Adrenal gland (tissue), 12 donors: Measurements from ENCODE around the gene SPATA2L. TPM values are rescaled to one million over a fixed set of nuclear protein-coding genes. Genes with fewer than 3 reads are reported as not detected.

Experiments used
- DNase-seq, 7 donors: peaks; one replicate each; pipeline ENCODE4 v3.0.0-alpha.2; 2019 to 2020
- H3K27ac ChIP-seq, 5 donors: fragments of 200-600 bp; sonication (generic) in 4 of 5; 1 replicate in 3 of 5; 2 replicates in 2 of 5; pipeline versions ENCODE4 v1.5.1 to v1.8.0; 2016 to 2020; ENCODE audit warnings: mild to moderate bottlenecking in 1 of 5
- H3K27me3 ChIP-seq: fragments of 200-600 bp; 2 replicates; pipeline ENCODE4 v1.8.0; 2021
- H3K36me3 ChIP-seq, 2 donors: fragments of 200-600 bp; replicated peaks in 1 of 2; 1 replicate in 1 of 2; 2 replicates in 1 of 2; pipeline versions ENCODE4 v1.5.1 to v1.8.0; 2018 to 2022
- H3K4me1 ChIP-seq, 2 donors: fragments of 200-600 bp; replicated peaks in 1 of 2; 1 replicate in 1 of 2; 2 replicates in 1 of 2; pipeline versions ENCODE4 v1.5.1 to v1.8.0; 2018 to 2021
- H3K4me3 ChIP-seq, 4 donors: fragments of 200-600 bp; sonication (generic) in 3 of 4; one replicate each; pipeline ENCODE4 v1.5.1; 2016 to 2018
- H3K9me3 ChIP-seq, 3 donors: fragments of 200-600 bp; sonication (generic) in 1 of 3; replicated peaks in 1 of 3; 1 replicate in 2 of 3; 2 replicates in 1 of 3; pipeline versions ENCODE4 v1.5.1 to v1.8.0; 2016 to 2021
- CTCF ChIP-seq, 6 experiments: fragments of 450-650 bp in 4 of 6; fragments of 200-600 bp in 2 of 6; sonication (generic) in 1 of 6; IDR thresholded peaks; 1 replicate in 5 of 6; 2 replicates in 1 of 6; pipeline versions ENCODE4 v1.5.1 to v1.8.0; 2016 to 2021; ENCODE audit warnings: antibody characterized with exemption in 6 of 6, mild to moderate bottlenecking in 2 of 6, moderate library complexity in 1 of 6
- POLR2A ChIP-seq, 2 donors: fragments of 450-650 bp; IDR thresholded peaks; one replicate each; pipeline ENCODE4 v1.6.1; 2017; ENCODE audit warnings: antibody characterized with exemption in 2 of 2, mild to moderate bottlenecking in 2 of 2, moderate library complexity in 1 of 2
- WGBS, 4 donors: extraction: QIAGEN DNeasy Blood & Tissue Kit in 2 of 4; methylation state at CpG; one replicate each; pipeline versions ENCODE4 v1.1.5 to v1.1.7; 2013 to 2017; 5-methylcytosine and 5-hydroxymethylcytosine counted together
- intact Hi-C, 2 donors: fragments of 100-400 bp; cut with DNase I; formaldehyde crosslinking; loops; one replicate each; pipeline versions ENCODE4 v1.14.1 to v1.15.0; 2022 to 2023
- polyA plus RNA-seq, 3 donors: library from polyadenylated mRNA; stranded (reverse); fragments of 200-250 nt in 2 of 3; fragments of 350-450 nt in 1 of 3; fragmentation: Illumina TruSeq in 1 of 3; extraction: RNeasy Lipid Tissue Mini Kit (QIAGEN cat#74804) in 1 of 3; gene quantifications; one replicate each; pipeline ENCODE4 v1.2.3, GENCODE V29; 2013 to 2014
- total RNA-seq, 9 donors: library from RNA; depleted of rRNA in 4 of 9; stranded (reverse); fragments of >200 nt in 4 of 9; fragments of 120-200 nt in 1 of 9; fragmentation: NEBNext Ultra II Directional in 1 of 9; extraction: Animal tissue kit (Norgen Biotek cat#: 25700) in 1 of 9; gene quantifications; one replicate each; pipeline versions ENCODE4 v1.1.0 to v1.2.4, GENCODE V29; 2013 to 2023
- donor health status: healthy with polysubstance abuse.
- donor health status: Bipolar disorder and iron deficiency.
- donor health status: DM: yes; HTN: yes; CAD: no.
- donor health status: DM: no; HTN: no; CAD: no.
- donor health status: DM: no; HTN: no; CAD: no.
- donor health status: DM: yes; HTN: yes; CAD: no.

SPATA2L gene
- total and polyA plus RNA-seq, 12 donors = 0.20 to 29.4 (median 11.2) TPM

- intact Hi-C loops = no loop called here
- H3K27ac ChIP-seq = no peak overlapping the region
- WGBS, 4 donors = 90 to 98% (median 94%) methylated on average over 9 of the region's 9 CpGs
- no peak for TF ChIP-seq CTCF (IDR thresholded peaks at IDR 0.05)
- no peak for TF ChIP-seq POLR2A (IDR thresholded peaks at IDR 0.05)
- H3K9me3 ChIP-seq = no peaks in the 10 kb centered on the region
- no peaks in the 10 kb centered on the region for H3K27me3 ChIP-seq
- no peak for DNase-seq
- peaks cover 0 to 89% of the 10 kb centered on the region in 2 donors for H3K36me3 ChIP-seq
- no peaks in the 10 kb centered on the region for H3K4me1 ChIP-seq
- H3K4me3 ChIP-seq = no peak overlapping the region
Measured at GRCh38 chr16:89732918-89733242, 31.4 kb upstream of the SPATA2L start.

GRCh38 chr16:89732142-89732917, 30.8 kb upstream of the SPATA2L start:
- no peaks in the 10 kb centered on the region for H3K4me1 ChIP-seq
- 88 to 93% (median 89%) methylated on average over 22 to 24 of the region's 24 CpGs for WGBS, 4 donors
- H3K9me3 ChIP-seq = no peaks in the 10 kb centered on the region
- H3K4me3 ChIP-seq = no peak overlapping the region
- H3K27ac ChIP-seq = no peak overlapping the region
- H3K36me3 ChIP-seq = peaks cover 0 to 89% of the 10 kb centered on the region in 2 donors
- H3K27me3 ChIP-seq = no peaks in the 10 kb centered on the region
- DNase-seq = no peak
- TF ChIP-seq CTCF (IDR thresholded peaks at IDR 0.05) = no peak
- no peak for TF ChIP-seq POLR2A (IDR thresholded peaks at IDR 0.05)
- intact Hi-C loops = no loop called here

GRCh38 chr16:89730610-89731234, 29.2 kb upstream of the SPATA2L start:
- Histone ChIP-seq H3K4me3 (no peak overlapping the region), H3K36me3 (peaks cover 0 to 88% of the 10 kb centered on the region in 2 donors), H3K27ac (no peak overlapping the region), H3K9me3 (no peaks in the 10 kb centered on the region), H3K4me1 (no peaks in the 10 kb centered on the region), H3K27me3 (no peaks in the 10 kb centered on the region)
- intact Hi-C loops = no loop called here
- DNase-seq = no peak
- 81 to 100% (median 85%) methylated on average over 1 to 21 of the region's 22 CpGs for WGBS, 4 donors
- TF ChIP-seq CTCF (IDR thresholded peaks at IDR 0.05) = no peak
- TF ChIP-seq POLR2A (IDR thresholded peaks at IDR 0.05) = no peak

- H3K4me3 ChIP-seq = no peak overlapping the region
- peaks cover 0 to 85% of the 10 kb centered on the region in 2 donors for H3K36me3 ChIP-seq
- TF ChIP-seq POLR2A (IDR thresholded peaks at IDR 0.05) = no peak
- TF ChIP-seq CTCF (IDR thresholded peaks at IDR 0.05) = no peak
- DNase-seq = no peak
- H3K27me3 ChIP-seq = no peaks in the 10 kb centered on the region
- intact Hi-C loops = no loop called here
- H3K4me1 ChIP-seq = no peaks in the 10 kb centered on the region
- H3K27ac ChIP-seq = no peak overlapping the region
- no peaks in the 10 kb centered on the region for H3K9me3 ChIP-seq
- 77 to 83% (median 80%) methylated on average over 9 to 14 of the region's 14 CpGs for WGBS, 4 donors
Measured at GRCh38 chr16:89729863-89730593, 28.5 kb upstream of the SPATA2L start.
